Type B pancreatic cell (in vitro differentiated cells): Measurements from ENCODE around the gene KMT2C. TPM values are rescaled to one million over a fixed set of nuclear protein-coding genes. Genes with fewer than 3 reads are reported as not detected.
"Not testable (repeated sequence)": the region's sequence is repeated elsewhere in the genome, so short reads cannot be mapped to it uniquely, and the experiment has no call there.

Source experiments
- DNase-seq: peaks from one replicate; pipeline ENCODE4 v3.0.0; 2021; ENCODE audit warnings: mixed read lengths; ENCODE audit not compliant: unreplicated experiment; ENCODE audit errors: extremely low spot score
- H3K27ac Mint-ChIP-seq: 2 replicates; pipeline ENCODE4 v1.8.0; 2021; ENCODE audit warnings: mild to moderate bottlenecking, mixed read lengths
- H3K27me3 Mint-ChIP-seq: 2 replicates; pipeline ENCODE4 v1.8.0; 2021; ENCODE audit warnings: mixed read lengths
- H3K36me3 Mint-ChIP-seq: 2 replicates; pipeline ENCODE4 v1.8.0; 2021; ENCODE audit warnings: mixed read lengths
- H3K4me1 Mint-ChIP-seq: one replicate; pipeline ENCODE4 v1.8.0; 2021; ENCODE audit warnings: mixed read lengths; ENCODE audit not compliant: unreplicated experiment
- H3K4me3 Mint-ChIP-seq: 2 replicates; pipeline ENCODE4 v1.8.0; 2021; ENCODE audit warnings: mild to moderate bottlenecking, mixed read lengths
- H3K9me3 Mint-ChIP-seq: 2 replicates; pipeline ENCODE4 v1.8.0; 2021; ENCODE audit warnings: mixed read lengths
- total RNA-seq: library from RNA; stranded (reverse); gene quantifications from 2 replicates; pipeline ENCODE4 v1.2.1, GENCODE V29; 2021; ENCODE audit warnings: low replicate concordance
- TF ChIP-seq, protein P1 (sequence below): fragments of 200-600 bp; sonication (generic); conservative IDR thresholded peaks from 2 replicates; pipeline ENCODE4 v1.5.0; 2021; ENCODE audit warnings: antibody characterized with exemption, mild to moderate bottlenecking

KMT2C gene
- total RNA-seq, 1 donor from 2014 or later = 60.3 TPM

DNA sequence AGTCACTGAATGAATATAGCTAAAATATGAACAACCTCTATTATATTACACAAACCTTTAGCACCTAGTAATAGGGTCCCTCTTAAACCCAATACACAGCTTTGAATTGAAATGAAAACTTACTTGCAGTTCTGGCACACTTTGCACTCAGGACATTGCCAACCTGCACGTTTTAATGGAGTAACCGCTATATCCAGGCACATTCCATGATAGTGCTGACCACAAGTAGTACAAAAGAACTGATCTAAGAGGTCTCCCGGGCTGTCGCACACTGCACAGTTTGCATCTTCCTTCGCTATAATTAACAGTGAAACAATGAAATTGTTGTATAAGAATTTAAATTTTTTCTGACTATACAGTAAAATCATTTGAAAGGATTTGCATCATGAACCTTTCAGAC is 170.9 kb downstream of the KMT2C start:
- not testable (repeated sequence) for H3K27ac Mint-ChIP-seq, H3K4me3 Mint-ChIP-seq, H3K9me3 Mint-ChIP-seq, H3K27me3 Mint-ChIP-seq, H3K4me1 Mint-ChIP-seq, DNase-seq
- H3K36me3 Mint-ChIP-seq = peaks cover 22% of the 10 kb centered on the region

DNA sequence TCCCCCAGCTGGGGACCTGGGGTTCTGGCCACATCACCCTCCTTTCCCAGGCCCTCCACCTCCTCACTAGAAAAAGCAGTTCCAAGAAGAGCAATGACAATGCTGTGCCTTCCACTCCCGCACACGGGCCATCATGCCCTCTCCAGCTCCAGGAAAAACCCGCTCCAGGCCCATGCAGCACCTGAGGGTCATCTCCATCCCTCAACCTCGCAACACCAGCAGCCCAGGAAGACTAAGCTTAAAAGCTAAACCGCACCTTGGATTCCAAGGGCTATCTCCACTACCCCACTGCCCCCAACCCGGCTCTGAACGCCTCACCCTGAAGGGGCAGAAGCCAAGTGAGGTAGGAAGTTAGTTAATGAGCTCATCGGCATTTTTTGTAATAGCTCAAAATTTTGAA is 173.7 kb downstream of the KMT2C start:
- H3K9me3 Mint-ChIP-seq, DNase-seq, H3K27me3 Mint-ChIP-seq, H3K4me3 Mint-ChIP-seq, H3K4me1 Mint-ChIP-seq, H3K27ac Mint-ChIP-seq: not testable (repeated sequence)
- peaks cover 16% of the 10 kb centered on the region for H3K36me3 Mint-ChIP-seq

DNA sequence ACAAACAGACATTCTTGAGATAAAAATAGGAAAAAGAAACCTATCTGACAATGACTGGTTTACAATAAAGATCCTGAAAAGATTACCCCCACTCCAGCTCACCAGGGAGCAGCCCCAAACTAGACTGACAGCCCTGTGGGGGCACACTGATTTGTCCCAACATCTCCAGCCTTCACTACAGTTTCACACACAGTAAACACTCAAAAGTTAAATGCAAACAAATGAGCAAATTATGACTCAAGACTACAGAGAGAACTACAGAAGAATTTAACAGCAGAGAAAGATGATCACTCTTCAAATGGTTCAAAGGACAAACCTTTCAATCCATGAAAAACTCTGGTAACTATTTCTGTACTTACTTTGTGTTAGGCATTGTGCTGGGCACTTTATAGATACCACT is 176.2 kb downstream of the KMT2C start:
- DNase-seq, H3K27me3 Mint-ChIP-seq, H3K9me3 Mint-ChIP-seq, H3K4me3 Mint-ChIP-seq, H3K27ac Mint-ChIP-seq, H3K4me1 Mint-ChIP-seq: not testable (repeated sequence)
- peaks cover 19% of the 10 kb centered on the region for H3K36me3 Mint-ChIP-seq

DNA sequence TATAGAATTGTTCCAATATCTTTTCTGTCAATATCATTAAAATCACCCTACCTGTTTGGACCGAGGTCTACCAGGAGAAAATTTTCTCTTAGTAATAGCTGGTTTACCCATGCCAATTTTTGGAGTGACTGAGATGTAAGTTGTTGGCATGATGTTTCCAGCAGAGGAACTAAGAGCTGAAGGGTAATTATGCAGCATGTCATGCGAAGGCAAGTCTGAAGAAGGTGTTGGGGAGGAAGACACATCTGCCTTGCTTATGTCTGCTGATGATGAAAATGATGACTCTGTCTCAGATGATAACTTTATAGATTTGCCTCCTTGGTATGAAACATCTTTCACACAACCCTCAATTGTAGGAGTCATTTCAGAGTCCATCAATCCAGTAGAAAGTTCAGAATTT is 188.0 kb downstream of the KMT2C start:
- not testable (repeated sequence) for DNase-seq, H3K27ac Mint-ChIP-seq, H3K27me3 Mint-ChIP-seq, H3K9me3 Mint-ChIP-seq, H3K4me3 Mint-ChIP-seq, H3K4me1 Mint-ChIP-seq
- peaks cover 31% of the 10 kb centered on the region for H3K36me3 Mint-ChIP-seq

DNA sequence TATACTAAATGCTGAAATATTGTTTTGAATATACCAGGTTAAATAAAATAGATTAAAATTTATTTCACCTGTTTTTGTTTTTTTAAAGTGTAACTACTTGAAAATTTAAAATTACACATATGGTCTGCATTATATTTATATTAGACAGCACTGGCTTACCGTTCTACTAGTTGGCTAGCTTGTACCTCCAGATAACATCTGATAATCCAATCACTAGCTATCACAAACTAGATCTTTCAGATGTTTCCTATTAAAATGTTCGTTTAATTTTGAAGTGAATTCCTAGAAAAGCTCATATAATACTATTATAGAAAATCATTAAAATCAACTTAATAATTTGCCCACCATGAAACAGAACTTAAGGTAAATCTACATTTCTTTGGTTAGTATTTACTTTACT is 190.4 kb downstream of the KMT2C start:
- not testable (repeated sequence) for H3K27me3 Mint-ChIP-seq, H3K9me3 Mint-ChIP-seq, H3K4me3 Mint-ChIP-seq, H3K4me1 Mint-ChIP-seq, H3K27ac Mint-ChIP-seq, DNase-seq
- peaks cover 19% of the 10 kb centered on the region for H3K36me3 Mint-ChIP-seq

GRCh38 chr7:152243464-152243863 is 192.3 kb downstream of the KMT2C start:
- not testable (repeated sequence) for H3K27me3 Mint-ChIP-seq, H3K9me3 Mint-ChIP-seq, H3K27ac Mint-ChIP-seq, H3K4me3 Mint-ChIP-seq, H3K4me1 Mint-ChIP-seq, DNase-seq
- peaks cover 16% of the 10 kb centered on the region for H3K36me3 Mint-ChIP-seq

- peaks cover 15% of the 10 kb centered on the region for H3K36me3 Mint-ChIP-seq
- H3K4me3 Mint-ChIP-seq, DNase-seq, H3K4me1 Mint-ChIP-seq, H3K27ac Mint-ChIP-seq, H3K27me3 Mint-ChIP-seq, H3K9me3 Mint-ChIP-seq: not testable (repeated sequence)
Observed at GRCh38 chr7:152241301-152241700, 194.5 kb downstream of the KMT2C start.

GRCh38 chr7:152236306-152236705 is 199.5 kb downstream of the KMT2C start:
- not testable (repeated sequence) for H3K27ac Mint-ChIP-seq, DNase-seq, H3K27me3 Mint-ChIP-seq, H3K4me1 Mint-ChIP-seq, H3K4me3 Mint-ChIP-seq, H3K9me3 Mint-ChIP-seq
- H3K36me3 Mint-ChIP-seq = peaks cover 24% of the 10 kb centered on the region

- not testable (repeated sequence) for H3K27ac Mint-ChIP-seq
Observed at GRCh38 chr7:152234421-152234820, 201.4 kb downstream of the KMT2C start.

DNA sequence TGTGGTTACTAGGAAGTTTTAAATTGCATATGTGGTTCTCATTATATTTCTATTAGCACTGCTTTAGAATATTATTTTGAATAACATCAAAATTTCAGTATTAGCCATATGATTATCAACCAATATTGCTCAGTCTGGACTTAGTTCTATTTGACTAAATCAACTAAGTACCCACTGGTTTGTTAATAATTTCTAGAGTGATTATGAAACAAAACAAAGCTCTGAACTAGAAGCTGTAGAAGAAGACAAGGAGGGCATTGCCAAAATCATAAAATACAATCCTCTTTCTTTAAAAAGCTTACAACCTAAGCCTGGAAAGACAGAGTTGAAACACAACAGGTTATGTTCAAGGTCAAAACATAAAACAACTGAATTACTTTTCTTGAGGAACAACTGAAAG is 204.7 kb downstream of the KMT2C start:
- H3K36me3 Mint-ChIP-seq = peaks cover 32% of the 10 kb centered on the region

More at GRCh38 chr7:152234421-152234820, 201.4 kb downstream of the KMT2C start:
- not testable (repeated sequence) for H3K27me3 Mint-ChIP-seq, H3K9me3 Mint-ChIP-seq, DNase-seq, H3K4me1 Mint-ChIP-seq, H3K4me3 Mint-ChIP-seq
- H3K36me3 Mint-ChIP-seq = peaks cover 33% of the 10 kb centered on the region

GRCh38 chr7:152219556-152219955 is 216.2 kb downstream of the KMT2C start:
- not testable (repeated sequence) for H3K4me1 Mint-ChIP-seq, DNase-seq, H3K9me3 Mint-ChIP-seq, H3K4me3 Mint-ChIP-seq, H3K27ac Mint-ChIP-seq, H3K27me3 Mint-ChIP-seq
- H3K36me3 Mint-ChIP-seq = peaks cover 23% of the 10 kb centered on the region

More for the DNA sequence above, 204.7 kb downstream of the KMT2C start:
- Mint-ChIP-seq H3K27me3 (no peaks in the 10 kb centered on the region), H3K27ac (no peak overlapping the region), H3K4me1 (no peaks in the 10 kb centered on the region), H3K4me3 (no peak overlapping the region), H3K9me3 (no peaks in the 10 kb centered on the region)
- TF ChIP-seq, protein P1, sequence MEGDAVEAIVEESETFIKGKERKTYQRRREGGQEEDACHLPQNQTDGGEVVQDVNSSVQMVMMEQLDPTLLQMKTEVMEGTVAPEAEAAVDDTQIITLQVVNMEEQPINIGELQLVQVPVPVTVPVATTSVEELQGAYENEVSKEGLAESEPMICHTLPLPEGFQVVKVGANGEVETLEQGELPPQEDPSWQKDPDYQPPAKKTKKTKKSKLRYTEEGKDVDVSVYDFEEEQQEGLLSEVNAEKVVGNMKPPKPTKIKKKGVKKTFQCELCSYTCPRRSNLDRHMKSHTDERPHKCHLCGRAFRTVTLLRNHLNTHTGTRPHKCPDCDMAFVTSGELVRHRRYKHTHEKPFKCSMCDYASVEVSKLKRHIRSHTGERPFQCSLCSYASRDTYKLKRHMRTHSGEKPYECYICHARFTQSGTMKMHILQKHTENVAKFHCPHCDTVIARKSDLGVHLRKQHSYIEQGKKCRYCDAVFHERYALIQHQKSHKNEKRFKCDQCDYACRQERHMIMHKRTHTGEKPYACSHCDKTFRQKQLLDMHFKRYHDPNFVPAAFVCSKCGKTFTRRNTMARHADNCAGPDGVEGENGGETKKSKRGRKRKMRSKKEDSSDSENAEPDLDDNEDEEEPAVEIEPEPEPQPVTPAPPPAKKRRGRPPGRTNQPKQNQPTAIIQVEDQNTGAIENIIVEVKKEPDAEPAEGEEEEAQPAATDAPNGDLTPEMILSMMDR = no peak
- DNase-seq = no peak

DNA sequence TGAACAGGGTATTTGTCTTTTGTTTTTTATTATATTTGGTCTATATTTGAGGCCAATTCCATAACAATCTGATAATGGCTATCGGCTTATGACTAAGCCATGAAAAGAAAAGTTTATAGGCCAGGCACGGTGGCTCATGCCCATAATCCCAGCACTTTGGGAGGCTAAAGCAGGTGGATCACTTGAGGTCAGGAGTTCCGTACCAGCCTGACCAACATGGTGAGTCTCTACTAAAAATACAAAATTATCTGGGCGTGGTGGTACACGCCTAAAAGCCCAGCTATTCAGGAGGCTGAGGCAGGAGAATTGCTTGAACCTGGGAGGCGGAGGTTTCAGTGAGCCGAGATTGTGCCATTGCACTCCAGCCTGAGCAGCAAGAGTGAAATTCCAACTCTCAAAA is 227.0 kb downstream of the KMT2C start:
- not testable (repeated sequence) for H3K9me3 Mint-ChIP-seq, H3K4me3 Mint-ChIP-seq, H3K4me1 Mint-ChIP-seq, DNase-seq, H3K27ac Mint-ChIP-seq, H3K27me3 Mint-ChIP-seq
- H3K36me3 Mint-ChIP-seq = peaks cover 33% of the 10 kb centered on the region

GRCh38 chr7:152204417-152204816 is 231.4 kb downstream of the KMT2C start:
- not testable (repeated sequence) for H3K4me1 Mint-ChIP-seq, DNase-seq, H3K9me3 Mint-ChIP-seq, H3K4me3 Mint-ChIP-seq, H3K27me3 Mint-ChIP-seq, H3K27ac Mint-ChIP-seq
- H3K36me3 Mint-ChIP-seq = peaks cover 32% of the 10 kb centered on the region
